ENCODE data around the gene INSYN1.

- no peak for TF ChIP-seq POLR2A (IDR thresholded peaks at IDR 0.05; ENCODE audit: low read depth, low read length)
- no peak for TF ChIP-seq POLR2AphosphoS5 (IDR thresholded peaks at IDR 0.05; ENCODE audit: low read depth, low read length)
These were observed 18.4 kb upstream of the INSYN1 start for GRCh38 chr15:73771385-73772045.
